A549 (cell line): Measurements from ENCODE around the gene CC2D2A. TPM values are rescaled to one million over a fixed set of nuclear protein-coding genes. Genes with fewer than 3 reads are reported as not detected.

ENCODE experiments used
- ATAC-seq, 2 experiments: fragments of 200-7000 bp in 1 of 2; fragments of >200 bp in 1 of 2; cut with Nextera tagmentation in 1 of 2; cut with Tn5 transposase in 1 of 2; 3 replicates each; pipeline versions ENCODE4 v1.8.0 to v1.9.1; 2018 to 2020; ENCODE audit warnings: mild to moderate bottlenecking in 1 of 2, moderate library complexity in 1 of 2
- CTCF ChIA-PET: fragments of 300-600 bp; sonication (Branson Sonifier 250); formaldehyde crosslinking; extraction: SDS; loops from one replicate; lab custom pipeline; 2021; ENCODE audit warnings: antibody characterized with exemption, inconsistent platforms; lab: Yijun Ruan, JAX
- POLR2A ChIA-PET: fragments of 350-600 bp; formaldehyde crosslinking; extraction: SDS; loops from one replicate; lab custom pipeline; 2021; ENCODE audit warnings: antibody characterized with exemption, inconsistent platforms; lab: Yijun Ruan, JAX
- DNase-seq, 2 experiments: peaks; one replicate each; pipeline versions ENCODE4 v3.0.0 to v3.0.0-alpha.2; 2011 to 2016; ENCODE audit warnings: low read depth in 1 of 2, low spot score in 1 of 2
- FAIRE-seq: peaks from 2 replicates; lab custom pipeline; 2011; peaks lifted over from hg19 to GRCh38; lab: Jason Lieb, UNC
- H3K27ac ChIP-seq, 2 experiments: fragments of >200 bp; sonication (Bioruptor Twin); formaldehyde crosslinking; 3 replicates each; pipeline ENCODE4 v1.5.1; 2016 to 2017
- H3K4me1 ChIP-seq: fragments of >200 bp; sonication (Bioruptor Twin); formaldehyde crosslinking; 3 replicates; pipeline ENCODE4 v1.6.1; 2016
- H3K4me2 ChIP-seq: fragments of >200 bp; sonication (Bioruptor Twin); formaldehyde crosslinking; 3 replicates; pipeline ENCODE4 v1.6.1; 2016
- H3K4me3 ChIP-seq: fragments of >200 bp; sonication (Bioruptor Twin); formaldehyde crosslinking; 3 replicates; pipeline ENCODE4 v1.5.1; 2016
- H3K9me3 ChIP-seq: fragments of >200 bp; sonication (Bioruptor Twin); formaldehyde crosslinking; 3 replicates; pipeline ENCODE4 v1.6.1; 2016
- CBX8 ChIP-seq: fragments of 200-600 bp; sonication (generic); IDR thresholded peaks from 2 replicates; pipeline ENCODE4 v1.6.1; 2016
- CHD2 ChIP-seq: fragments of 150-350 bp; IDR thresholded peaks from 2 replicates; pipeline ENCODE4 v1.6.1; 2014; ENCODE audit warnings: low read length; ENCODE audit not compliant: partially characterized antibody
- CTCF ChIP-seq: fragments of >200 bp; sonication (Bioruptor Twin); formaldehyde crosslinking; IDR thresholded peaks from 3 replicates; pipeline ENCODE4 v1.5.1; 2016
- E2F6 ChIP-seq: IDR thresholded peaks from 2 replicates; pipeline ENCODE4 v1.6.1; 2012; ENCODE audit warnings: low read depth, borderline replicate concordance
- EHF ChIP-seq: fragments of 250-450 bp; sonication (Bioruptor Pico); IDR thresholded peaks from 2 replicates; pipeline ENCODE4 v1.5.0; 2020; ENCODE audit warnings: mild to moderate bottlenecking
- ELK1 ChIP-seq: fragments of 150-350 bp; IDR thresholded peaks from 2 replicates; pipeline ENCODE4 v1.6.1; 2014; ENCODE audit warnings: low read depth, mild to moderate bottlenecking, low read length
- EP300 ChIP-seq, 2 experiments: fragments of >200 bp; sonication (Bioruptor Twin); formaldehyde crosslinking; IDR thresholded peaks; 2 replicates in 1 of 2; 3 replicates in 1 of 2; pipeline ENCODE4 v1.6.1; 2016 to 2017
- FOSL2 ChIP-seq, 2 experiments: fragments of 450-650 bp in 1 of 2; fragments of >200 bp in 1 of 2; sonication (Bioruptor Twin) in 1 of 2; formaldehyde crosslinking; IDR thresholded peaks; 2 replicates each; pipeline versions ENCODE4 v1.5.0 to v1.6.1; 2016 to 2020; ENCODE audit warnings: mild to moderate bottlenecking in 1 of 2, moderate library complexity in 1 of 2
- HES2 ChIP-seq: fragments of >200 bp; sonication (Bioruptor Twin); formaldehyde crosslinking; IDR thresholded peaks from 2 replicates; pipeline ENCODE4 v1.6.1; 2016
- HMGXB4 ChIP-seq: fragments of 250-450 bp; sonication (Bioruptor Pico); IDR thresholded peaks from 2 replicates; pipeline ENCODE4 v1.5.0; 2021; ENCODE audit warnings: mild to moderate bottlenecking, moderate library complexity, borderline replicate concordance
- HOXB13 ChIP-seq: fragments of 250-450 bp; sonication (Bioruptor Pico); IDR thresholded peaks from 2 replicates; pipeline ENCODE4 v1.5.0; 2020; ENCODE audit warnings: low read depth, mild to moderate bottlenecking, moderate library complexity
- HOXB5 ChIP-seq: fragments of 250-450 bp; sonication (Bioruptor Pico); IDR thresholded peaks from 2 replicates; pipeline ENCODE4 v1.5.0; 2020; ENCODE audit warnings: mild to moderate bottlenecking, moderate library complexity
- JUN ChIP-seq, 2 experiments: fragments of >200 bp; sonication (Bioruptor Twin); formaldehyde crosslinking; IDR thresholded peaks; 2 replicates in 1 of 2; 3 replicates in 1 of 2; pipeline ENCODE4 v1.6.1; 2016 to 2017
- JUNB ChIP-seq: fragments of >200 bp; sonication (Bioruptor Twin); formaldehyde crosslinking; IDR thresholded peaks from 2 replicates; pipeline ENCODE4 v1.6.1; 2016
- MAX ChIP-seq: IDR thresholded peaks from 2 replicates; pipeline ENCODE4 v1.6.1; 2012
- MYC ChIP-seq: IDR thresholded peaks from 2 replicates; pipeline ENCODE4 v1.6.1; 2012; ENCODE audit warnings: mild to moderate bottlenecking, inconsistent platforms, low read length, improper control_type of control experiment, borderline replicate concordance
- NFE2L2 ChIP-seq: fragments of 150-350 bp; conservative IDR thresholded peaks from 2 replicates; pipeline ENCODE4 v1.6.1; 2014; ENCODE audit warnings: low read length
- RCOR1 ChIP-seq: fragments of 150-350 bp; IDR thresholded peaks from 2 replicates; pipeline ENCODE4 v1.6.1; 2014; ENCODE audit warnings: antibody characterized with exemption, low read length, low read depth
- REST ChIP-seq: fragments of 200-600 bp; sonication (generic); IDR thresholded peaks from 2 replicates; pipeline ENCODE4 v1.6.1; 2016; ENCODE audit warnings: antibody characterized with exemption, mild to moderate bottlenecking, moderate library complexity
- SREBF2 ChIP-seq: fragments of 450-650 bp; IDR thresholded peaks from 2 replicates; pipeline ENCODE4 v1.6.1; 2014; ENCODE audit warnings: mild to moderate bottlenecking, moderate library complexity
- TFCP2L1 ChIP-seq: fragments of 250-450 bp; sonication (Bioruptor Pico); IDR thresholded peaks from 2 replicates; pipeline ENCODE4 v1.5.0; 2021; ENCODE audit warnings: mild to moderate bottlenecking
- TP53 ChIP-seq: fragments of 250-450 bp; sonication (Bioruptor Pico); IDR thresholded peaks from 2 replicates; pipeline ENCODE4 v1.5.0; 2021; ENCODE audit warnings: mild to moderate bottlenecking, moderate library complexity
- USF2 ChIP-seq: fragments of 450-650 bp; IDR thresholded peaks from 2 replicates; pipeline ENCODE4 v1.6.1; 2014; ENCODE audit warnings: antibody characterized with exemption
- ZC3H11A ChIP-seq: fragments of 450-650 bp; IDR thresholded peaks from 2 replicates; pipeline ENCODE4 v1.6.1; 2014; ENCODE audit warnings: antibody characterized with exemption, mild to moderate bottlenecking
- WGBS: methylation state at CpG from one replicate; pipeline ENCODE4 v1.1.6; 2017; ENCODE audit errors: missing lambda C conversion rate; 5-methylcytosine and 5-hydroxymethylcytosine counted together
- polyA plus RNA-seq, 4 experiments: library from polyadenylated mRNA; depleted of rRNA in 3 of 4; stranded (reverse); fragments of >200 nt; fragmentation: RNase III in 1 of 4; extraction: RNeasy Plus Mini Kit Qiagen cat#74134 plus additional on column Dnase treatment in 1 of 4; gene quantifications; 2 replicates in 3 of 4; 3 replicates in 1 of 4; pipeline ENCODE4 v1.2.3, GENCODE V29; 2011 to 2017

The CC2D2A gene
- polyA plus RNA-seq, 2 of the 4 experiments (the other 2 are of a cell fraction): 10.7 to 18.8 TPM

- H3K4me1 ChIP-seq: no peaks in the 10 kb centered on the region
- no peak overlapping the region for H3K4me3 ChIP-seq
- no peak for TF ChIP-seq HOXB13
- TF ChIP-seq USF2: no peak
- no peak for TF ChIP-seq RCOR1
- no peak for TF ChIP-seq FOSL2 (IDR thresholded peaks at IDR 0.05)
- no peak for TF ChIP-seq FOSL2 (CRISPR knock-in tag; IDR thresholded peaks at IDR 0.05)
- no peak for TF ChIP-seq CBX8
- TF ChIP-seq TFCP2L1 (CRISPR knock-in tag): no peak
- no peak for TF ChIP-seq HOXB5 (CRISPR knock-in tag)
- no peak for TF ChIP-seq ZC3H11A
- TF ChIP-seq REST: no peak
- TF ChIP-seq JUN (IDR thresholded peaks at IDR 0.05): no peak
- TF ChIP-seq TP53 (CRISPR knock-in tag): no peak
- TF ChIP-seq JUNB: no peak
- no peak for TF ChIP-seq EHF (CRISPR knock-in tag)
- TF ChIP-seq NFE2L2: no peak
- no peak for TF ChIP-seq HMGXB4 (CRISPR knock-in tag)
- no peak for TF ChIP-seq CHD2
- no peak for TF ChIP-seq HES2
- no peak for TF ChIP-seq SREBF2
- no peak overlapping the region for H3K4me2 ChIP-seq
- no peak overlapping the region for H3K27ac ChIP-seq
- no peak for FAIRE-seq
- peaks cover 13% of the 10 kb centered on the region; the same call in 1 of the 3 replicates for H3K9me3 ChIP-seq
- no peak for DNase-seq
- ATAC-seq: no peak
- CTCF ChIA-PET: no interaction called here
- POLR2A ChIA-PET: no interaction called here
- 64% methylated on average over 3 of the region's 3 CpGs for WGBS
Observed at GRCh38 chr4:15498356-15498755, 28.7 kb downstream of the CC2D2A start.

- H3K4me3 ChIP-seq: no peak overlapping the region
- POLR2A ChIA-PET: no interaction called here
- ATAC-seq: no peak
- TF ChIP-seq JUNB: no peak
- TF ChIP-seq CTCF: no peak
- TF ChIP-seq MAX: no peak
- no peak for TF ChIP-seq E2F6
- TF ChIP-seq EP300 (IDR thresholded peaks at IDR 0.05): no peak
- no peak for TF ChIP-seq HOXB5 (CRISPR knock-in tag)
- TF ChIP-seq RCOR1: no peak
- no peak for TF ChIP-seq ELK1
- no peak for TF ChIP-seq MYC
- peaks cover 13% of the 10 kb centered on the region; the same call in 1 of the 3 replicates for H3K9me3 ChIP-seq
- 83% methylated on average over 7 of the region's 7 CpGs for WGBS
- no peak for FAIRE-seq
- H3K4me2 ChIP-seq: no peak overlapping the region
- CTCF ChIA-PET: interaction anchor here (1.3 kb wide), 1 partner anchor 21 kb away, joined by 4 read pairs; no protein-coding TSS in a partner anchor
- no peaks in the 10 kb centered on the region for H3K4me1 ChIP-seq
- H3K27ac ChIP-seq: no peak overlapping the region
- DNase-seq: no peak
Observed at GRCh38 chr4:15500701-15501100, 31.0 kb downstream of the CC2D2A start.
